Measurements from ENCODE around the gene YEATS4. TPM values are rescaled to one million over a fixed set of nuclear protein-coding genes. Genes with fewer than 3 reads are reported as not detected.

The YEATS4 gene
- total RNA-seq, 4 donors from 2014 or later = 9.6 to 48.7 (median 16.6) TPM

GRCh38 chr12:69343885-69344612 is 15.5 kb upstream of the YEATS4 start:
- TF ChIP-seq POLR2AphosphoS5 (IDR thresholded peaks at IDR 0.05) = no peak
- no peak for TF ChIP-seq CTCF (IDR thresholded peaks at IDR 0.05)
- no peak for TF ChIP-seq EP300 (IDR thresholded peaks at IDR 0.05)
- no peak for TF ChIP-seq POLR2A (IDR thresholded peaks at IDR 0.05)
- no peak for ATAC-seq
- Histone ChIP-seq H3K4me3 (no peak overlapping the region), H3K4me1 (no peaks in the 10 kb centered on the region), H3K27ac (no peak overlapping the region), H3K27me3 (peaks cover 5% of the 10 kb centered on the region), H3K36me3 (no peaks in the 10 kb centered on the region), H3K9me3 (no peaks in the 10 kb centered on the region)
- 10 to 46% methylated on average over 2 to 3 of the region's 3 CpGs for WGBS, 2 donors (ENCODE audit: low coverage in 1 of 2)

DNA sequence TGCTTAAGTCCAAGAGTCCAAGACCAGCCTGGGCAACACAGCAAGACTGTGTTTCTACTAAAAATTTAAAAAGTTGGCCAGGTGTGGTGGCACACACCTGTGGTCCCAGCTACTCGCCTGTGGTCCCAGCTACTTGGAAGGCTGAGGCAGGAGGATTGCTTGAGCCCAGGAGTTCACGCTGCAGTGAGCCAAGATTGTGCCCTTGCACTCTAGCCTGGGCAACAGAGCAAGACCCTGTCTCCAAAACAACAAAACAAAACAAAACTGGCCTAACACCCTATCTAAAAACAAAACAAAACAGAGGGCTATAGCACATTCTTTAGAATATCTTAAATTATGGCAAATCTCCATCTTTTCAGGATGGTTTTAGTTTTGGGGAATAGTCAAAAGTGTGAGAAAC is 14.5 kb upstream of the YEATS4 start:
- no peaks in the 10 kb centered on the region for H3K4me1 ChIP-seq
- H3K27me3 ChIP-seq = peaks cover 5% of the 10 kb centered on the region
- 100% methylated on average over 1 of the region's 2 CpGs; no CpG with 5 or more reads in 1 of the 2 donors for WGBS, 2 donors (ENCODE audit: low coverage in 1 of 2)
- H3K4me3 ChIP-seq = no peak overlapping the region
- no peaks in the 10 kb centered on the region for H3K9me3 ChIP-seq
- TF ChIP-seq CTCF (IDR thresholded peaks at IDR 0.05) = no peak
- H3K27ac ChIP-seq = no peak overlapping the region
- no peaks in the 10 kb centered on the region for H3K36me3 ChIP-seq
- no peak for ATAC-seq

- whole genome bisulfite sequencing, 2 donors (ENCODE audit: low coverage in 1 of 2) = 88% methylated on average over 1 of the region's 1 CpG; no CpG with 5 or more reads in 1 of the 2 donors
- TF ChIP-seq CTCF (IDR thresholded peaks at IDR 0.05) (no peak), POLR2A (IDR thresholded peaks at IDR 0.05) (no peak), POLR2AphosphoS5 (IDR thresholded peaks at IDR 0.05) (no peak), EP300 (IDR thresholded peaks at IDR 0.05) (no peak)
- no peak overlapping the region for H3K4me3 ChIP-seq
- H3K9me3 ChIP-seq = no peaks in the 10 kb centered on the region
- H3K27me3 ChIP-seq = peaks cover 5% of the 10 kb centered on the region
- no peak overlapping the region for H3K27ac ChIP-seq
- H3K4me1 ChIP-seq = no peaks in the 10 kb centered on the region
- no peak for ATAC-seq
- no peaks in the 10 kb centered on the region for H3K36me3 ChIP-seq
These were observed 13.8 kb upstream of the YEATS4 start for GRCh38 chr12:69345742-69346141.

- H3K27ac ChIP-seq = no peak within 1 kb of the TSS
- H3K27me3 ChIP-seq = peaks cover 8% of the 10 kb centered on the region
- TF ChIP-seq POLR2A (IDR thresholded peaks at IDR 0.05) = no peak
- ATAC-seq = no peak
- no peaks in the 10 kb centered on the region for H3K4me1 ChIP-seq
- no peaks in the 10 kb centered on the region for H3K36me3 ChIP-seq
- WGBS, 2 donors (ENCODE audit: low coverage in 1 of 2) = 60 to 66% methylated on average over 3 of the region's 4 CpGs
- peak within 1 kb of the TSS in 1 of 2 donors; percentile 9 for H3K4me3 ChIP-seq
- H3K9me3 ChIP-seq = no peaks in the 10 kb centered on the region
These were observed 11.2 kb upstream of the YEATS4 start, which contains the start of gene LYZ for GRCh38 chr12:69348162-69348938. Gene LYZ (plus strand): TSS chr12:69348381. CDS start chr12:69348409, 28 bp downstream.

DNA sequence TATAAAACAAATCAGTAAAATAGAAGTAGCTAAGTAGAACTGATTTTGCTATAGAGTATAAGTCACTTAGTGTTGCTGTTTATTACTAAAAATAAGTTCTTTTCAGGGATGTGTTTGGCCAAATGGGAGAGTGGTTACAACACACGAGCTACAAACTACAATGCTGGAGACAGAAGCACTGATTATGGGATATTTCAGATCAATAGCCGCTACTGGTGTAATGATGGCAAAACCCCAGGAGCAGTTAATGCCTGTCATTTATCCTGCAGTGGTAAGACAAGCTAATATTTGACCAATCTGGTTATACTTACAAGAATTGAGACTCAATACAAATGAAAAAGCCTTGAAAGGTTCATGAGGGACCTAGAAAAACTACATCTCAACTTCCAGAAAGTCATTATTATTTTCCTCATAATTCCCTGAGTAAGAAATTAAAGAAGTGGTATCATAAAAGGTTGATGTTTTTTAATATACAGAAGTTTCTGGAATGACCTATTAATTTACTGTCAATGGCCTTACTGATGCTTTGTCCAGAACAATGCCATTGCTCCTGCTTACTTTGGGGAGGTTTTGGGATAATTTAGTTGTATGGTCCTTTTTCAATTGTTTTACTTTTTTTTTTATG is 9.4 kb upstream of the YEATS4 start:
- Histone ChIP-seq H3K4me3 (no peak overlapping the region), H3K9me3 (no peaks in the 10 kb centered on the region), H3K36me3 (no peaks in the 10 kb centered on the region), H3K4me1 (no peaks in the 10 kb centered on the region), H3K27ac (no peak overlapping the region), H3K27me3 (peaks cover 8% of the 10 kb centered on the region)
- ATAC-seq = no peak
- TF ChIP-seq CTCF (IDR thresholded peaks at IDR 0.05) (no peak), EP300 (IDR thresholded peaks at IDR 0.05) (no peak), POLR2A (IDR thresholded peaks at IDR 0.05) (no peak), POLR2AphosphoS5 (IDR thresholded peaks at IDR 0.05) (no peak)
- WGBS, 2 donors (ENCODE audit: low coverage in 1 of 2) = 59 to 65% methylated on average over 2 of the region's 2 CpGs

All from gastroesophageal sphincter (tissue), 4 donors.